Measurements from ENCODE around the gene SH3RF2.
"Not testable (repeated sequence)": the region's sequence is repeated elsewhere in the genome, so short reads cannot be mapped to it uniquely, and the experiment has no call there.

The SH3RF2 gene

DNA sequence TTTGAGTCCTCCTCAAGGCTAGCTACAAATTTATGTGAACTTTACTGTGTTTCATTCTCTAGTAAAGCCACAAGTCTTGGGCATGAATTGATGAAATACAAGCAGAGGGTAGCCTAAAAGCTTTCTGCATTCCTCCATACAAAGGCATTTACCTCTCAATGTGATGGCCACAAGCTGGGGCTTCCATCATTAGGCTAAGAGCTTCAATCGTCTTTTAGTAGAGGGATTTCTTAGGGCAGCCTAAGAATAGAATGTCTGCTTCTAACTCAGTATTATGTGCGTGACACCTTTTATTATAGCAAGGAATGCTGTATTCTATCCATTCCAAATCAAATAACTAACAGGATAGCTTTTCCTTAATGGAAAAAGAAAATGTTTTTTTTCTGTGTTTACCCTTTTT is 165.3 kb downstream of the SH3RF2 start:
- no peak for DNase-seq

DNA sequence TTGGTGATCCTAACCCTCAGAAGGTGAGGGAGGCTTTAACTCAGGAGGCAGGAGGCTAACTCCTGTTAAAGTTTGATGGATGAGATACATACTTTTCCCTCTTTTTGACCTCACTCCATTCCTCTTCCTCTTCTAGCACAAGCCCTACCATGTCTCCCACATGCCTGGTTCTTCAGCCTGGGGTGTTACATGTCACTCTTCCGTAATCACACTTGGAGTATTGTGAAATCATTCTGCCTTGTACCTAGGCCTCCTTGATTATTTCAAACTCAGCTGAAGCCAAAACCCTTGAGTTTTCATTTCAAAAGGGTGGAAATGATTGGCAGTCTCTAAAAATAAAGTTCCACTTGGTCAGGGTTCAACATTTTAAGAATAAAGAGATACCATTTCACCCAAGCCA is 167.2 kb downstream of the SH3RF2 start:
- DNase-seq, result no peak

DNA sequence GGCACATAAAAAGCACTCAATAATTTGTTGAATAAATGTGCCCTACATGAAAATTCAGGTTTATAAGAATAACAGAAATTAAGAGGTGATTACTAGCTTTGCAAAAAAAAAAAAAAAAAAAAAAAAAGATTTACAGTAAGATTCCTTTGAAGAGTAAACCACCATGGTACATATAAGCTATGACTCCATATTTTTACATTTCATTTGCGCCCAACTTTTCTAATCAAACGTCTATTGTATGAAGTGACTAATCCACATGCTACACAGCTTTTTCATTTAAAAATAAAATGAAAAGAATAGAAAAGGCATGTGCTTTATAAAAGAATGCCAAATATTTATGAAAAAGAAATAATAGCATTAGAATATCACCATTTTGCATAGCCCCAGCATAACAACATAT is 169.1 kb downstream of the SH3RF2 start, which contains the start of gene PLAC8L1:
TSS of gene PLAC8L1 (minus strand) at position 101 of the 400 bp plus-strand sequence. CDS start 1,266 bp downstream, outside the sequence.
- no peak for DNase-seq

DNA sequence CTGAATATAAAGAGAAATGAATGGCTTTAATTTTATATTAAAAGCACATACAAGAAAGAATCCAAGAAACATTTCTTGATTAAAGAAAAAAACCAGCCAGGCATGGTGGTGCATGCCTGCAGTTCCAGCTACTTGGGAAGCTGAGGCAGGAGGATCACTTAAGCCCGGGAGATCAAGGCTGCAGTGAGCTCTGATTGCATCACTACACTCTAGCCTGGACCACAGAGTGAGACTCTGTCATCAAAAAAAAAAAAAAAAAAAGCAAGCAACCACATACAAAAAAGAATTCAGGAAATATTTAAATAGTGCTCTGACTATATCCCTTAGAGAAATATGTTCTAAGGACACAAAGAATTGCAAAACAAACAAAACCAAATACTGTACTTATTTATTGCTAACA is 171.5 kb downstream of the SH3RF2 start:
- no peak for DNase-seq

DNA sequence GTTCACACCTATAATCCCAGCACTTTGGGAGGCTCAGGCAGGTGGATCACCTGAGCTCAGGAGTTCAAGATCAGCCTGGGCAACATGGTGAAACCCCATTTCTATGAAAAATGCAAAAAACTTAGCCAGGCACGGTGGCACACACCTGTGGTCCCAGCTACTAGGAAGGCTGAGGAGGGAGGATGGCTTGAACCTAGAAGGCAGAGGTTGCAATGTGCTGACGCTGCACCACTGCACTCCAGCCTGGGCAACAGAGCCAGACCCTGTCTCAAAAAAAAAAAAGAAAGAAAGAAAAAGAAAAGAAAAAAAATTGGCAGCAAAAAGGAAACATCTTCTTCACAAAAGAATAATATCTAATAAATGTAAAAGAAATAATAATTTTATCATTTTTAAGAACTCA is 172.5 kb downstream of the SH3RF2 start:
- DNase-seq, result not testable (repeated sequence)

DNA sequence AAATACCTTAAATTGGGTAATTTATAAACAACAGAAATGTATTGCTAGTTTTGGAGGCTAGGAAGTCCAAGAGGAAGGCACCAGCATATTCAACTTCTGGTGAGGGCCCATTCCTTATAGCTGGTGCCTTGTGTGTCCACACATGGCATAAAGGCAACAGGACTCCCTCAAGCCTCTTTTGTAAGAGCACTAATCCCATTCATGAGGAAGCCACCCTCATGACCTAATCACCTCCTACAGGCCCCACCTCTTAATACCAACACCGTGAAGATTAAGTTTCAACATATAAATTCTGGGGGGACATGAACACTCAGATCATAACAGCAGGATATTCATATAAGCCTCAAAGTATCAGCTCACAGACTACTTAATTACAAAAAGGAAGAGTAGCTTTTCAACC is 173.0 kb downstream of the SH3RF2 start:
- DNase-seq, result no peak

DNA sequence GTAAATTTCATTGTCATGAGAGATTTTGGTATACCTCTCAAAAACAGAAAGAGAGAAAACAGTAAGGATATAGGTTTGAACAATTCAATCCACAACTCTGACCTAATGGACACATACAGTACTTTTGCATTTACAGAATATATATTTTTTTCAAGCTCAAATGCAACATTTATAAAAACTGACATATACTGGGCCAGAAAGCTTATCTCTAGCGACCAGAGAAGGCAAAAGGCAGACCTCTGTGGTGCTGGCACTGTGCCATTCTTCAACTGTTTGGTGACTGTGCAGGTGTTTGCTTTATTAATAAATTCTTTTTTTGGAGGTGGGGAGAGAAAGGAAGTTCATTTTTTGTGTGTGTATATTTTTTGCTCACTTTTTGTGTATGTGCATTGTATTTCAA is 175.0 kb downstream of the SH3RF2 start:
- no peak for DNase-seq

DNA sequence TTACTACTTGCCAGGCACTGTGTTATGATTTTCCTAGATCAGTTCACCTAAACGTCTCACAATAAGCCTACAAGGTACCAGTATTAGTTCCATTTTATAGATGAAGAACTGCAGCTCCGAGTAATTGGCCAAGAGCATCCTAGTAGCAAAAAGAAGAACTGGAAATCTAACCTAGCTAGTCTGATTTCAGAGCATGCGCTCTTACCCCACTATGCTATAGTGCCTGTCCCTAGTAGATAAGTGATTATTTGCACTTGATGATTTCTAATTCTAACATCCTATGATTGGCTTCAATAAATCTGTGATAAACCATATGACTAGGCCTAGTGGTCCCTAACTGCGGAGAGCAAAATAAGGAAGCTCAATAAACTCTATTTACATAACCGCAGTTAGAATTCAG is 176.1 kb downstream of the SH3RF2 start:
- no peak for DNase-seq
